Heart left ventricle (tissue), 13 donors: ENCODE measurements around the gene GLS2.

Source experiments
- CTCF ChIP-seq, 12 donors: fragments of 200-600 bp; sonication (generic) in 4 of 12; IDR thresholded peaks; one replicate each; pipeline versions ENCODE4 v1.5.0 to v1.8.0; 2018 to 2022; ENCODE audit warnings: antibody characterized with exemption in 12 of 12, mild to moderate bottlenecking in 5 of 12
- POLR2A ChIP-seq, 2 donors: fragments of 450-650 bp; IDR thresholded peaks; one replicate each; pipeline ENCODE4 v1.6.1; 2017; ENCODE audit warnings: antibody characterized with exemption in 2 of 2, mild to moderate bottlenecking in 2 of 2, moderate library complexity in 2 of 2
- donor health status: ischemic (EF 13 %, LVEDD 7.1; RV severe dilation, severe dysfunction).
- donor health status: DM: no; HTN: yes; CAD: no.
- donor health status: DM: no; HTN: no; CAD: no.
- donor health status: ischemic (EF 25% LVEDD 6.9; RV normal size, moderate dysfunction).
- donor health status: ischemic (EF 25% LVEDD 5.7; RV mildly dilated, moderate dysfunction).
- donor health status: ischemic (EF 35%, LVEDD 5.7; RV mildly dilated, moderate dysfunction).
- donor health status: nonischemic (EF 11% LVEDD 7.7; RV severe dilation, severe dysfunction).
- donor health status: DM: yes; HTN: yes; CAD: no.
- donor health status: PGD.
- donor health status: ischemic (EF 29% LVEDD 5.4; RV normal size, mild dysfunction).
- donor health status: nonischemic (EF 23%, LVEDD 6.1; RV moderate dilation, normal function).

GRCh38 chr12:56462565-56462964, 25.4 kb downstream of the GLS2 start:
- TF ChIP-seq POLR2A (IDR thresholded peaks at IDR 0.05) (no peak), CTCF (IDR thresholded peaks at IDR 0.05) (no peak)
